MCF 10A (cell line): Measurements from ENCODE around the gene ASF1B. TPM values are rescaled to one million over a fixed set of nuclear protein-coding genes. Genes with fewer than 3 reads are reported as not detected.
A peak's percentile ranks its signal among the peaks of the same experiment; 100 is the strongest.

Source experiments
- BruUV-seq: library from RNA; stranded (reverse); fragments of 400-500 nt; replicated peaks from 2 replicates; lab custom pipeline; 2021; lab: Mats Ljungman, UMichigan
- CTCF ChIA-PET: fragments of 300-600 bp; sonication (Branson Sonifier 250); formaldehyde crosslinking; extraction: SDS; loops from one replicate; lab custom pipeline; 2021; ENCODE audit warnings: antibody characterized with exemption, inconsistent platforms; lab: Yijun Ruan, JAX
- POLR2A ChIA-PET: fragments of 300-600, 350-650 bp; sonication (Branson Sonifier 250); formaldehyde crosslinking; extraction: SDS; loops from one replicate; lab custom pipeline; 2020; ENCODE audit warnings: antibody characterized with exemption, inconsistent platforms; lab: Yijun Ruan, JAX
- DNase-seq: peaks from one replicate; pipeline ENCODE4 v3.0.0-alpha.2; 2018; ENCODE audit not compliant: unreplicated experiment
- H3K27ac Mint-ChIP-seq: one replicate; pipeline ENCODE4 v1.8.0; 2022; ENCODE audit warnings: mild to moderate bottlenecking, low read depth, mixed read lengths; ENCODE audit not compliant: unreplicated experiment
- H3K27me3 Mint-ChIP-seq: one replicate; pipeline ENCODE4 v1.8.0; 2022; ENCODE audit warnings: mixed read lengths; ENCODE audit not compliant: insufficient read depth, unreplicated experiment
- H3K36me3 Mint-ChIP-seq: one replicate; pipeline ENCODE4 v1.8.0; 2022; ENCODE audit warnings: mild to moderate bottlenecking, moderate library complexity, mixed read lengths; ENCODE audit not compliant: insufficient read depth, unreplicated experiment
- H3K4me1 Mint-ChIP-seq: one replicate; pipeline ENCODE4 v1.8.0; 2022; ENCODE audit warnings: mixed read lengths; ENCODE audit not compliant: insufficient read depth, unreplicated experiment
- H3K4me3 Mint-ChIP-seq: one replicate; pipeline ENCODE4 v1.8.0; 2022; ENCODE audit warnings: mild to moderate bottlenecking, moderate library complexity, mixed read lengths; ENCODE audit not compliant: unreplicated experiment
- H3K9me3 Mint-ChIP-seq: one replicate; pipeline ENCODE4 v1.8.0; 2022; ENCODE audit warnings: mixed read lengths; ENCODE audit not compliant: unreplicated experiment
- CTCF ChIP-seq: fragments of 200-600 bp; IDR thresholded peaks from one replicate; pipeline ENCODE4 v1.8.0; 2022; ENCODE audit warnings: antibody characterized with exemption, mild to moderate bottlenecking; ENCODE audit not compliant: unreplicated experiment
- intact Hi-C: fragments of 100-400 bp; cut with micrococcal nuclease; formaldehyde crosslinking; loops from 2 replicates; pipeline ENCODE4 v1.14.1; 2022
- total RNA-seq: library from RNA; stranded (reverse); gene quantifications from 2 replicates; pipeline ENCODE4 v1.2.3, GENCODE V29; 2022

ASF1B gene
- total RNA-seq, 1 experiment from 2014 or later: 7.0 TPM

- Mint-ChIP-seq H3K36me3 (peaks cover 27% of the 10 kb centered on the region), H3K27ac (no peak overlapping the region), H3K9me3 (no peaks in the 10 kb centered on the region), H3K27me3 (no peaks in the 10 kb centered on the region), H3K4me3 (peak overlapping the region; percentile 78), H3K4me1 (peaks cover 12% of the 10 kb centered on the region)
- intact Hi-C loops: no loop called here
- POLR2A ChIA-PET: interaction anchor here (0.6 to 2.9 kb wide), 5 partner anchors 10 to 1201 kb away, joined by 3 to 11 read pairs (median 3); partner anchors contain the start of genes GCDH and PRKACA
- no peak for TF ChIP-seq CTCF
- BruUV-seq: no TSS peak
- peak; percentile 33 for DNase-seq
- CTCF ChIA-PET: interaction anchor here (0.8 to 1.1 kb wide), 2 partner anchors 24 to 44 kb away, joined by 3 to 4 read pairs; no protein-coding TSS in a partner anchor
Observed at GRCh38 chr19:14091081-14091812, 45.1 kb downstream of the ASF1B start.

GRCh38 chr19:14090509-14091080, 45.8 kb downstream of the ASF1B start, which contains the start of gene SAMD1:
SAMD1 (minus strand) TSS chr19:14090751.
- peak; percentile 78 for DNase-seq
- BruUV-seq: no TSS peak
- intact Hi-C loops: no loop called here
- H3K4me3 Mint-ChIP-seq: peak within 1 kb of the TSS; percentile 78
- ChIA-PET POLR2A (interaction anchor here (0.7 to 2.9 kb wide), 4 partner anchors 9 to 1200 kb away, joined by 3 to 14 read pairs (median 7); partner anchors contain the start of gene GCDH), CTCF (no interaction called here)
- H3K4me1 Mint-ChIP-seq: peaks cover 12% of the 10 kb centered on the region
- no peak within 1 kb of the TSS for H3K27ac Mint-ChIP-seq
- H3K36me3 Mint-ChIP-seq: peaks cover 27% of the 10 kb centered on the region
- no peaks in the 10 kb centered on the region for H3K9me3 Mint-ChIP-seq
- no peak for TF ChIP-seq CTCF
- no peaks in the 10 kb centered on the region for H3K27me3 Mint-ChIP-seq

GRCh38 chr19:14089662-14090508, 46.5 kb downstream of the ASF1B start:
- peak; percentile 54 for DNase-seq
- no TSS peak for BruUV-seq
- Mint-ChIP-seq H3K27me3 (no peaks in the 10 kb centered on the region), H3K36me3 (peaks cover 27% of the 10 kb centered on the region), H3K9me3 (no peaks in the 10 kb centered on the region), H3K4me3 (peak overlapping the region; percentile 78), H3K27ac (no peak overlapping the region), H3K4me1 (peaks cover 12% of the 10 kb centered on the region)
- ChIA-PET CTCF (no interaction called here), POLR2A (interaction anchor here (0.5 to 2.2 kb wide), 6 partner anchors 9 to 425 kb away, joined by 3 to 14 read pairs (median 4); no protein-coding TSS in a partner anchor)
- intact Hi-C loops: no loop called here
- TF ChIP-seq CTCF: no peak

GRCh38 chr19:14089412-14089661, 47.1 kb downstream of the ASF1B start:
- TF ChIP-seq CTCF: no peak
- no peaks in the 10 kb centered on the region for H3K9me3 Mint-ChIP-seq
- no peak overlapping the region for H3K27ac Mint-ChIP-seq
- intact Hi-C loops: no loop called here
- H3K36me3 Mint-ChIP-seq: peaks cover 27% of the 10 kb centered on the region
- H3K27me3 Mint-ChIP-seq: no peaks in the 10 kb centered on the region
- no peak for DNase-seq
- peak overlapping the region; percentile 78 for H3K4me3 Mint-ChIP-seq
- CTCF ChIA-PET: interaction anchor here (0.6 kb wide), 2 partner anchors 17 to 53 kb away, joined by 3 read pairs; partner anchors contain the start of gene MISP3
- POLR2A ChIA-PET: interaction anchor here (0.5 to 2.2 kb wide), 2 partner anchors 8 to 29 kb away, joined by 3 to 14 read pairs; no protein-coding TSS in a partner anchor
- BruUV-seq: no TSS peak
- peaks cover 12% of the 10 kb centered on the region for H3K4me1 Mint-ChIP-seq
